GM19023 (cell line): Measurements from ENCODE around the gene PPP6R3.
"Not testable (repeated sequence)": the region's sequence is repeated elsewhere in the genome, so short reads cannot be mapped to it uniquely, and the experiment has no call there.

ENCODE experiments used
- ATAC-seq: cut with Tn5 transposase; IDR thresholded peaks from one replicate; pipeline ENCODE4 v1.9.1; 2021; ENCODE audit warnings: mild to moderate bottlenecking, moderate library complexity; ENCODE audit not compliant: unreplicated experiment

Gene PPP6R3

DNA sequence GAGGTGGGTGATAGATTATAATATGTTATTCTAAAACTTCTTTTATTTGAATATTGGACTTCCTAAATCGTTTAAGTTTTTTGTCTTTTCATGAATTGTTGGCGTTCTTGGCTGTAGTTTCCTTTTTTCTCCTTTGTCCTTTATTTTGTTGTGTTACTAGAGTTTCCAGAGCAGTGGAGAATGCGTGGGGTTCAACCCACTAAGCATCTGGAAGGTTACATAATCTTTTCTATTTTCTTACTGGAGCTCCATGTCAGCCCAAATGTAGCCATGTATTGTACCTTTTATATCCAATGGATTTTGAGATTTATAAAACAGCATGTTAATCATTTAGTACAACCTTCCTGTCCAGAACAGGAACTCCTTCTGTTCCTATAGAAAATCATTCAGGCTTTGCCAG, 63.2 kb downstream of the PPP6R3 start:
- no peak for ATAC-seq

DNA sequence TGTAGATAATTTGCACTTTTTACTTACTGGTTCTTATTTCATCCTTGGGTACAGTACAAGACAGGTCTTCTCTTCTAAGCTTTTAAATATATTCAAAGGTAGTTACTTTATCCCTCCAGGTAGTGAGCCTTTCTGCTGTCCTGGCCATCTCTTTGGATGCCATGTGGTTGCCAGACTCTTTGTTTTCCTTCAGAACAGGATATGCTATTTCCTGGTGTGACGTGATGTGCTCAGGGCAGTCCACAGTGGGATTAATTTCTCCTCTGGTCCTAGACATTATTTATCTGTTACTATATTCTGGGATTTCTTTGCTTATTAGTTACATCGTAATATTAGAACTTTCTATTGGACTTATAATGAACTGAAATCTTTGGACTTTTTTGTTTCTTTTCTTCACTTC, 63.7 kb downstream of the PPP6R3 start:
- no peak for ATAC-seq

DNA sequence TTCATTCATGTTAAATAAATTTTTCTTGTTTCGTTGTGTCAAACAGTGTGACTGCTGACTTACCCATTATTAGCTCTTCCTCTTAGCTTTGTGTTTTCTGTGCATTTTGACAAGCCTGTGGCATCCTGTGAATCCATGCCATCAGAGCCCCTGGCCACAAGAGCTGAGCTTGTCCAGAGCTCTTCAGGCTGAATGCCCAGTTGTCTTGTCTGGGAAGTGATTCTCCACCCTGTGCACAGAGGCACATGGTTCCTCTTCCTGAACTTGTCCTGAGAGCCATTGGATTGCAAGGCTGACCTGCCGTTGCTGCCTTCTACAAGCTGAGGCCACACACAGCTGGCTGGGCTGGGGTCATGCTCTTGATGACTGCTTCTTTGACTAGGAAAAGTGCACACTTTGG, 64.1 kb downstream of the PPP6R3 start:
- no peak for ATAC-seq

DNA sequence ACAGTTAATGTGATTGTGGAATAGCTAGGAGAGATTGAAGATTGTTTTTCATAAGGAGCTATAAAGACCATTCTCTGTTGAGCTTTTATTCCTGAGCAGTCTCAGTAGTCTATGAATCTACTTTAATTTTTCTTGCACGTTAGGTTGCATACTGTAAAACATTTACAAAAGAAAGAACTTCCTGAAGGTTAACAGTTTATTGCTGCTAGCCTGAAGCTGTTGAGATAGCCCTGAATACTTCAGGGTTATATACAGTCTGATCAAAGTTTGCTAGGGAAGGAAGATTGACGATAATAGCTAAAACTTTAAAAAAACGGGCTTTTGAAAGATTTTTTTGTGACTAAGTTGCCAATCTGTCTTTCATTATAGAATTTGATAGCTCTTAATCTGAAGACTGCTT, 64.8 kb downstream of the PPP6R3 start:
- no peak for ATAC-seq

DNA sequence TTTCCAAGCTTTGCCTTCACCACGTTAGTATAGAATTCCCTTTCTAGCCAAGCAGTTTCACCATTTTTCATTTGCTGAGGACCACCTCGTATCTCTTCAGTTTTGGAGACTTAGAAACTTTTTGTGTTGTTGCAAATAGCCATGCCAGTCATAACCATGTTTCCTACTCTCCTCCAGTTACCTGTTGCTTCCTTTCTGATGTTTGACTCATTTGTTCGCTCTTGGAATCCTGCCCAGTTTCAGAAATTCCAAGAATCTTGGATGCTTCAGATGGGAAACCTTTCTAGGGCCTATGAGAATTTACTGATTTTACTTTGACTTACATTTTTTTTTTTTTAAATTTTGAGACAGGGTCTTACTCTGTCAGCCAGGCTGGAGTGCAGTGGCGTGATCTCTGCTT, 65.4 kb downstream of the PPP6R3 start:
- ATAC-seq: no peak

DNA sequence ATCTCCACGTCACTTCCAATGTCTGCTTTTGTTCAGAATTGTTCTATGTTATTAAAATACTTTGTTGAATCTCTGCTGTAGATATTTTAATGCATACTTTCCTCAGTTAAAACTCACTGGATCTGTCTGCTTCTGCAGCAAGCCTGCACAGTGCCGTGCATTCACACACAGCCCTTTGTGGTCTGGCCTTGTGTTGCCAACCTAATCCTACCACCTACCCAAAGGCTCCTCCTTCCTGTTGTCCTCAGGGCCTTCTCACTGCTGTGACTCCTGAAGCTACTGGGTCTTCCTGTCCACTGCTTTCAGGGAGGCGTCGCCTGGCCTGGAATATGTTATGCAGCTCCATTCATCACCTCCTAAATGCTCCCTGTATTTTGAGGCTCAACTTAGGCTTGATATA, 67.0 kb downstream of the PPP6R3 start:
- no peak for ATAC-seq

DNA sequence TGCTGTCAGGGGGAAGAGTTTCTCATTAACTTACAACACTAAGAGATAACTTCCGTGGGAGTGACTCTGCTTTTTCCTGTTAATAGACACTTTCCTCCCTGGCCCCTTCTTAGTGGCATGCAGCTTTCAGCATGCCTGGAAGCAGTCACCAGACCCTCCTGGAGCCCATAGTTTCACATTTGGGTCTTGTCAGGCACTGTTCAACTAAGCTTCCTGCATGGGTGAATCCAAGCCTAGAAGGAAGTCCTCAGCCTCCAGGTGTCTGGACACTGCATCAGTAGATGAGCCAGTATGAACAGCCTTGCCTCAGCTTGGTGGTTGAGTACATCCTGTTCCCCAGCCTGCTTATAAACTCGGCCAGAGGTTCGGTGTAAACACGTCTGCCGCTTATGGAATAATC, 68.1 kb downstream of the PPP6R3 start:
- no peak for ATAC-seq

DNA sequence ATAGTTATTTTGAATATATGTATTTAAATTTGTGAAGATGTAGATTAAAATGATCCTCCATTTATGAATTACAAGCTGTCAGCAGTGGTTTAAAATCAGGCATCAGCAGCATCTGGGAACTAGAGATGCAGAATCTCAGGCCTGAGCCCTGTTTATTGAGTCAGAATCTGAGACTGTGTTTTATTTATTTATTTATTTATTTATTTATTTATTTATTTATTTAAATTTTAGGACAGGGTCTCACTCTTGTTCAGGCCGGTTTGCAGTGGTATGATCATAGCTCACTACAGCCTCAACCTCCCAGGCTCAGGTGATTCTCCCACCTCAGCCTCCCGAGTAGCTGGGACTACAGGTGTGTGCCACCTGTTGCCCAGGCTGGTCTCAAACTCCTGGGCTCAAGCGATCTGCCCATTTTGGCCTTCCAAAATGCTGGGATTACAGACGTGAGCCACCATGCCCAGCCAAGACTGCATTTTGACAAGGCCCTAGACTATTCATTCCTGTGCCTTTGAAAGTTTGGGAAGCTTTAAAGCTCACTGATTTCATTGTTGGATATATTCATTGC, 70.7 kb downstream of the PPP6R3 start:
- no peak for ATAC-seq

DNA sequence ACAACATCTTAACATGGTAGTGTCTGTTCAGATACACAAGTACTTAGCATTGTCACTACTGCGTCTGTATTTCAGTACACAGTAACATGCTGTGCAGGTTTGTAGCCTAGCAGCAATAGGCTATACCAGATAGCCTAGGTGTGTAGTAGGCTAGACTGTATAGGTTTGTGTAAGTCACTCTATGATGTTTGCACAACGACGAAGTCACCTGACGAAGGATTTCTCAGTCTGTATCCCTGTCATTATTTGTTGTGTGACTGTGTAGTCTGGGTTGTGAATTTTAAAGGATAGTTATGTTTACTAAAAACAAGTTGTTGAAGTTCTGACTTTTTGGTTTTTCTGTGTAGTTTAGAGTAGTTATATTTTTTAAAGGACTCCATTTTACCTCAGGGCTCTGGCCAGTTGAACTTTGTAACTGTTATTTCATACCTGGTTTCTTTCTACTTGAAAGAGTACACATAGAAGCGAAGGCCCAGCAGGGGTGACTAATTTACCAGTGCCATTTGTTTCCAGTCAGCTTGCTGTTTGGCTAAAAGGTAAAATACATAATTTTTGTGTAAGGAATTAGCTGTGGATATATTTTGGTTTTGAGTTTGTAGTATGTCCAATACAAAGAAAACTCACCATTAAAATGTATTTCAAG, 72.3 kb downstream of the PPP6R3 start:
- no peak for ATAC-seq

DNA sequence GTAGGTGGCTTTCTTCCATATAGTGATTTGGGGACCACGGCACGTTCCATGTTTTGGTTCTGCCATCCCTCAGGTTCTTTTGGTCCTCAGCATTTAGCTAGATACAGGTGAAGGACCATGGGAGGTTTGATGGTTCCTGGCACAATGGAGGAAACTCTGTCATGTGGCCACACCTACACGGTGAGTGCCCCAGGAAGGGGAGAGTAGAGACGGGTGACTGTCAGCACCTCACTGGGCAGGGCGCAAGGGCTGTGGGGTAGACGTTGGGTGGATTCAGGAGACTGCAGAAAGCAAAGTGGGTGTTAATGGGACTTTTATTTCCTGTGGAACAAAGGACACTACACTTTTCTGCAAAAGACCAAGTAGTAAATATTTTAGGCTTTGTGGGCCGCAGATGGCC, 73.4 kb downstream of the PPP6R3 start:
- ATAC-seq: no peak

DNA sequence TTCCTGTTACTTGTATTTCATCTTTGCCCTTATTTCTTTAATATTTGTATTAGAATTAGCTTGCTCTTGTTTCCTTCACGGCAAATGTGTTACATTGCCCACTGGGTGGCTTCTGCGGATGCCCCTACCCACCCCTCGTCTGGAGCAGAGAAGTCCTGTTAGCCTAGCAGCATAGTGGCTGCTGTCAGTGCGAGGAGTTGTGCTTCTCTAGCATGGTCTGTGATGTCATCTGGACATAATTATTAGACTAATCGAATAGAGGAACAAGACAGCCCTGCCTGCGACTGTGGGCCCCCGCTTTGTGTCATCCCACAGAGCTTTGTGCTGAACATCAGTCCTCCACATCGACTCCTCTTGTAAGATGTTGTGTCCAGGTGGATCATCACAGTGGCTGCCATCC, 74.5 kb downstream of the PPP6R3 start:
- ATAC-seq: no peak

DNA sequence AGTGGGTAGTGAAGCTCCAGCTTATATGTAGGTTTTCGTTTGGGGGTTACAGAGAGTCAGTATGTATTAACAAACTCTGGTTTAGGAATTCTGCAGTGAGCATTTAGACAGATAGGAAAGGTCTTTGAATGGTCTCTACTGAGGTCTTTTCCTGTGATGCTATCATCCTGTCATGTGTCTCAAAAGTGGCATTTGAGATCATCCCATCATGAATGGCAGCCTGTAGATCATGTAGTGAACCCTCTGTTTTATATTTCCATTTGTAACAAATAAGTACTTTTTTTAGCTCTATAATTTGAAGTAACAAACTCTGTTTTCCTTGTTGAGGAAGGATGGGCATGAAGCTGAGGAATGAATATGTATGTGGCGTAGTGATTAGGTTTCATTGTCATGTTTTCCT, 76.2 kb downstream of the PPP6R3 start:
- ATAC-seq: no peak

DNA sequence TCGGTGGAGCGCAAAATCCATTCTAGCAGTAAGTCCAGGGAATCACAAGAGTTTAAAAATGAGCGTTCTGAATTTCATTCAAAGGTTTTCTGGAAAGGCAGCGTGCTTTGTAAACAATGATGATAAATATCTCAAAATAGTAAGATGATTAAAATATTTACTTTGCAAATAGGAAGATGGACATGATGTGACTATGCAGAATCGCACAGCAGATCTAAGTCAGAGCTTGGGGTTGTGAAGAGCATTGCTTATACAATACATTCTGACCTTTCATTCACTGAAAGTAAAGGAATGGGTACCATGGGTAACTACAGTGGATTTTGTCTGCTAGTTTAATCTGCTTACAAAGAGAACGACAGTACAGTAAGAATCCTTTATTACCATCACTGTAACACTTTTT, 77.5 kb downstream of the PPP6R3 start:
- no peak for ATAC-seq

DNA sequence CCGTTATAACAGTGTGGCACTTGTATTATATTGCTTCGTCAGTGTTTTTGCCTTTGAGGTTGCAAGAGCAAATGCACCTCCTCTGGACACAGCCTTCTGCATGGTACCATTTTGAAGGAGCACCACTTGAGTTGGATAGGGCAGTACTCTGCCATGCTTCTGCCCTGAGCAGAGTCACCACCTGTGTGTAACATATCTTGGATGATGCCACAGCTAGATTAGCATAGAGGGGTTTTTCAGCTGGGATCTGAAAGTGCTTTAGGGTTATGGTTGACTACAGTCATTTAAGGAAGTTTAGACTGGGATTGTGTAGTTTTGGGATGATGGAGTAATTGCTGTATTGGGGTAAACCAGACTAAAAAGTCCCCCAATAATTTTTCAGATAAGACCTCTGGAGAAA, 78.8 kb downstream of the PPP6R3 start:
- ATAC-seq: no peak

DNA sequence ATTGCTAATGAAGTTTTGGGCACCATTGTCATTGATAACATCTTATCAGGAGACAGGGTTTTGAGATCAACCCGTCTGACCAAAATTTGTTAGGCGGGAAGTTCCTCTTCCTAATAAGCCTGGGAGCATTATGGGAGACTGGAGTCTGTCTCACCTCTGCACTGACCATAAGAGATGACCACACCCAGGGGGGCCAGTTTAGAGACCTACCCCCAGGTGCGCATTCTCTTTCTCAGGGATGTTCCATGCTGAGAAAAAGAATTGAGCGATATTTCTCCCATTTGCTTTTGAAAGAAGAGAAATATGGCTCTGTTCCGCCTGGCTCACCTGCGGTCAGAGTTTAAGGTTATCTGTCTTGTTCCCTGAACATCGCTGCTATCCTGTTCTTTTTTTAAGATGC, 80.0 kb downstream of the PPP6R3 start:
- ATAC-seq: not testable (repeated sequence)

DNA sequence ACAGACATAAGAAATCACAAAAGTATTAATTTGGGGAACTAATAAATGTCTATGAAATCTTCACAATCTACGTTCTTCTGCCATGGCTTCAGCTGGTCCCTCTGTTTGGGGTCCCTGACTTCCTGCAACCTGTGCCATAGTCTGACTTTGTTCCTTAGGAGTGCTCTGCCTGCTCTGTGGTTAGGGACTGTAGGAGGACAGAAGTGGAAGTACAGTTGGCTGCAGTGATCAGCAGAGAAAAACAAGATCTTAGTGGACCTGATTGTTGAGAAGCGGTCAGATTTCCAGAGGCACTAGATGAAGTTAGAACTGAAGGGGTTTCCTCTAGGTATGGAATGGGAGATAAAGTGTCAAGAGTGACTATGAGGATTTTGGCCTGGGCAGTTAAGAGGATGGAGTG, 80.6 kb downstream of the PPP6R3 start:
- ATAC-seq: no peak

DNA sequence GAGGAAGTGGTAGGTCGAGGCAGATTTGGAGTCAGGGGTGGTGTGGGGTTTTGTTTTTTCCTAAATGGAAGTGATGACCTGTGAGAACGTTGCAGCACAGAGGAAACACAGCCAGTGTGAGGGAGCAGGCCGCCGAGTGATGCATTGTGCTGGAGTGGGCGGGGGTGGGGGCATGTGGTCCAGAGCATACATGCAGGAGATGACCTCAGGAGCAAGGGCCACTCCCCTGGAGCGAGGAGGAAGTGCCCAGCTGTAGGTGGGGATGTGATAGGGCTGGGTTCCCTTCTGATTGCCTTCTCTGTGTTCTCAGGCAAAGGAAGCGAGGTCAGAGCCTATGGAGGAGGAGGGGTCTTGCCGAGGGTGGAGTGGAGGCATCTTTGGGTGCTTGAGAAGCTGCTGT, 81.4 kb downstream of the PPP6R3 start:
- ATAC-seq: no peak

DNA sequence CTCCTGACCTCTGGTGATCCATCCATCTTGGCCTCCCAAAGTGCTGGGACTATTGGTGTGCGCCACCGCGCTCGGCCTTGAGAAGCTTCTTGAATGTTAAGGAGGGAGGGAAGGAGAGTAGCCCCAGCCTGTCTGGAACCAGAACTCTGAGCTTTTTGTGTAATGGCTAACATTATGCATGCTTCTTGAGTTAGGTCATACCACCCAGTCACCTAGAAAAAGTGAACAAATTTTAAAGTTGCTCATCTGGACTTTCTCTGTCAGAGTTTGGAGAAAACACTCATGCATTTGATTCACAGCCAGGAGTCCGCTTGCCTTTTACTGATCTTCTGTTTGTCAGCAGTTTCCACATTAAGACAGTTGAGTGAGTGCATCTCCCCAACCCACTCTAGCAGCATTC, 82.1 kb downstream of the PPP6R3 start:
- no peak for ATAC-seq

DNA sequence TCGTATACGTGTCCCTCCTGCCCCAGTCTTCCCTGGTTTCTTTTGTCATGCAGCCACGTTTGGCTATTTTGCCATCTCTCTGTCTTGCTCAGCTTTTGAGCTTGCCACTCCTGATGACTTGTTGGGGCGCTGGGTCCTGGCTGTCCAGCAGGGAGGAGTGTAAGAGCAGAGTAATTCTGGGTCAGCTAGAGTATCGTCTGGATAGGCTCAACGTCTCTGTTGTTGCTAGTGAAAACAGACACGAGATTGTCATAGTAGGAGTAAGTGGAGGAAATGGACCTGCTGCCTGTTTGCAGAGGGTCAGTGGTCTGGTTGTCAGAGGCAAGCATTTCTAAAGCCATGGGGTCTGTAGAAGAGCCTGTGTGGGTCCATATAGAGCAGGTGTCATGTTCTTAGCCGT, 83.0 kb downstream of the PPP6R3 start:
- ATAC-seq: no peak

DNA sequence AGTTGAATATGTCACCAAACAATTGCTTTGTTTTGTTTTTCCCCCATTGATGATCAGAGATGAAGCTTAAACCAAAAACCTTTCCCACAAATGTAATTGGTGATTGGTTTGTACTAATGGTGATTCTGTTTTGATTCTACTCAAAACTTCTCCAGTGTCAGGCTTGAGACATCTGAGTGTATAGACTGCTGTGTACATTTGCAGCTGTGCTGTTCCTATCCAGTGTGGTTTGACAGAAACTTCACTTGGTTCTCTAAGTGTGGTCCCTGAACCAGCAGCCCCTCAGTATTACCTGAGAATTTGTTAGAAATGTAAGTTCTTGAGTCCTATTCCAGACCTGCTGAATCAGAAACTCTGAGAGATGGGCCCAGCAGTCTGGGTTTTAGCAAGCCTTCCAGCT, 84.8 kb downstream of the PPP6R3 start:
- no peak for ATAC-seq

DNA sequence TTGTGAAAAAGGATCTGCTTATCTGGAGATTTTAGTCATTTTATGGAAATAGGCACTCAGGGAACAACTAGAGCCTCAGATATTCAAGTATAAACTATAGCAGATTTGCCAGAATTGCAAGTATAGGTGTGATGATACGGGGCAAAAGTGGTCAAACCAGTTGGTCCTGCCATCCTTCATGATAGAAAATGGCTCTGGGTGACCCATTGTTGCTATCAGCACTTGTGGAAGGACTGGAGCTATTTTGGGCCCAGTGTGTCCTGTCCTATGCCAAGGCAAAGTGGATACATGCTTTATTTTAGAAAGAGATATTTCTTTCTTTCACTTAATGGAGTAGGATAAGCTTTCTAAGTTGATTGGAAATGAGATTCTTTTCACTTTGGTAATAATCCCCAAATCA, 85.2 kb downstream of the PPP6R3 start:
- no peak for ATAC-seq

DNA sequence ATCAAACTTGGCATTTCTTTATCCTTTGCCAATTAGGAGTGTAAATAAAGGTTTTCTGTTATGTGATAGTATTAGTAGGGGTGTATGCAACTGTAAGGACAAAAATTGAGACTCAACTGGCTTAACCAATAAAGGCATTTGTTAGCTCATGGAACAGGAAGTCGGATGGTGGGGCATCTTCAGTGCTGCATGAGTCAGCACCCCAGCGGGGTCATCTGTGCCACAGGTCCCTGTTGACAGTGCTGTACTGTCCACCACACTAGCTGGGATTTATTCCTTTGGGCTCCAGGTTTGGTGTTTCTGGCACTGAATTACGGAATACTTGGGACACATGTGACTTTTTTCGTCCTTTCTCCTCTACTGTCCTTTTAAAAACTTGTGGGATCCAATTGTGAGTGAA, 86.0 kb downstream of the PPP6R3 start:
- ATAC-seq: no peak

DNA sequence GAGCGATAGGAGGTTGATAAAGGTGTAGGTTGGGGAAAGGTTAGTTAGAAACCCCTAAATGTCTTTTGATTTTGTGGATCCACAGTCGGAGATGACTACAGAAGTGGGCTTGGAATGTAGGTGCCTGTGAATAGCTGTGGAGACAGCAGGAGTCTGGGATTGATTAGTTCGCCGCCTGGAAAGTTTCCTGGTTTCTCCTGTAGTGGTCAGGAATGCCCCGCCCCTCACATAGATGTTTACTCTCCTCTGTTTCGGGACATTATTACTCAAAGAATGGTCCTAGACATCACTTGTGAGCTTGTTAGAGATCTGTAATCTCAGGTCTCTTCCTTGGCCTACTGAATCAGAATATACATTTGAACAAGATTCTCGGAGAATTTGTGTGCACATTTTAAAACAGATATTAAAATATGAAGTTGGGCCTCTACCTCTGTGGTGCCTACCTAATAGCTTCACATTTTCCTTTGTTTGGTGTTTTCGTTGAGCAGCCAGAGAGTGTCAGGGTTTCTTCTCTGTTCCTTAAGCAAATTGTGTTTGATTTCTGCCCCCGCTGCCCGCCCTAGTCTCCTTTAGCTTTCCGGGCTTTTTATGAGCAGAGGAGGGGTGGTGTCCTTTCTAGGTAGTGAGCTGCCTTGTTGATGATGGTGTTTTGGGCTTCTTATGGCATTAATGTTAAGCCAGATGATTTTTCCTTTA, 89.4 kb downstream of the PPP6R3 start:
- no peak for ATAC-seq
